GM19025 (cell line): ENCODE results near the gene KRT32.

Experiments used
- ATAC-seq: cut with Tn5 transposase; IDR thresholded peaks from one replicate; pipeline ENCODE4 v1.9.1; 2021; ENCODE audit warnings: mild to moderate bottlenecking, low read depth, moderate library complexity; ENCODE audit not compliant: unreplicated experiment

Gene KRT32

DNA sequence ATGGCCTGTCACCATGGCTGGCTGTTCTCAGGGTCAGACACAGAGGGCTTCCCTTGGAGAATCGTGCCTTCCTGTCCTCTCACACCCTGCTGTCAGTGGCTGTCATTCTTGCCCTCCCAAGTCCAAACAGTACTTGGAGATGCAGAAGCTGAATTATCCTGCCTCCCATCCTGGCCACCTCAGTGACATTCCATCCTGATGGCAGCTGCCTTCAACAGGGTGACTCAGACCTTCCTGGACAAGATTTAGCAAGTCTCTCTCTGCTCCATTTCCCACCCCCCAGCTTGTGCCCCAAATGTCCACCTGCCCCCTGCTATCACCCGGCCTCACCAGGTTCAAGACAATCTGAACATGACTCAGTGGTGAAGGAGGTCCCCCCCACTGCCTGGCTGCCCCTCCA lies 27.3 kb upstream of the KRT32 start:
- ATAC-seq, result no peak

DNA sequence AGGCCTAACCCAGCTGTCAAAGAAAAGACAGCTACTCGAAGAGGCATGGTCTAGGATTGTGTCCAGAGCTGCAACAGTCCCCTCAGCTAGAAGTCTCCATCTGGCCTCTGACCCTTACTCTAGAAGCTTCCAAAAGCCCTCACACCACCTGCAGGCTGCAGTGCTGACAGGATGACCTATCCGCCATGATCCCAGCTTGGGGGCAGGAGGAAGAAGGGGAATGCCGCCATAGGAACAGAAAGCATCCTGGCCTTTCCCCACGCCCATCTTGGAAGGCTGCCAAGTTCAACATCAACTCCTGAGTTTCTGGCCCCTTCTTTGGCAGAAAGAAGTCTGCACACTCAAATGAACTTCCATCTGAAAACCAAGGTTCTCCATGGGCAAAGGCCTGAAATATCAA lies 25.6 kb upstream of the KRT32 start:
- no peak for ATAC-seq

DNA sequence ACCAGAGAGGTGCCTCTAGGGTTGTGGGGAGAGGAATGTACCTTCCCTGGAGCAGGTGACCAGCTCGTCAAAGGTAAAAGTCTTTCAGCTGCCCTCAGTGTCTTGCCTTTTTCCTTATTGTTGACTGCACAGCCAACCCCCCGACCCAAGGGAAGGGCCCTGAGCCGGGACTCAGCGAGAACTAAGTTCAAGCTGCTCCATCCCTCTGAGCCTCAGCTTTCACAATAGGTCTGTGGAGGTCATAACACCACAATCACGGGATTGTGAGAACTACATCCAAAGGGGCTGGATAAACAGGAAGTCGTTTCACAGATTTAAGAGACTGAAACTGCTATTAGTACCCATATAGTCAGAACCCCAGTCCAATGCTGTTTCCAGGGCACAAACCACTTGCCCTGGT lies 25.2 kb upstream of the KRT32 start:
- ATAC-seq, result no peak

- no peak for ATAC-seq
Observed at GRCh38 chr17:41491476-41491875, 24.3 kb upstream of the KRT32 start.

- no peak for ATAC-seq
Observed at GRCh38 chr17:41490000-41490990, 23.1 kb upstream of the KRT32 start.

GRCh38 chr17:41489531-41489930 lies 22.3 kb upstream of the KRT32 start, which contains the start of gene KRT36:
Gene KRT36 (minus strand): TSS chr17:41489910. CDS start chr17:41489864, 46 bp downstream.
- no peak for ATAC-seq

DNA sequence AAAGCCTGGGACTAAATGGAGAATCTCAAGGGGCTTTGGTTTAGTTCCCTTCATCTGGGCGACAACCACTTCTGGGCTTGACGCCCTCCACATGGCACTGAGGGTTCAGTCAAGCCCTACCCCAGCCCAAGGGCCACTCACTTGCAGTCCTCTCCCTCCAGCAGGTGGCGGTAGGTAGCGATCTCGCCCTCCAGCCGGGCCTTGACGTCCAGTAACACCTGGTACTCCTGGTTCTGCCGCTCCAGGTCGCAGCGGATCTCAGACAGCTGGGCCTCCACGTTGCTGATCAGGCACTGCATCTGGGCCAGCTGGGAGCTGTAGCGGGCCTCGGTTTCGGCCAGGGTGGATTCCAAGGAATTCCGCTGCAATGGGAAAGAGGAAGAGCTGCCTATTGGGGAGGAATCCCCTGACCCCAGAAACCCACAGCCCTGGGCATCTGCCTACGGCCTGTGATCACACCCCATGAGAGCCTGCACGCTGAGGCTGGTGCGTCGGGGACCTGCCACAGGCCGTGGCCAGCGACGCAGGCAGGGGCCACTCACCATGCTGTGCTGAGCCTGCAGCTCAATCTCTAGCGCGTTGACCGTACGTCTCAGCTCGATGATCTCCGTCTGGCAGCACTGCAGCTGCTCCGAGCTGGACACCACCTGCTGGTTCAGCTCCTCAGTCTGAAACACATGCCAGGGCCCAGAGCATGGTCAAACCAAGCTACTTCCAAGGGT lies 19.8 kb upstream of the KRT32 start:
- no peak for ATAC-seq

GRCh38 chr17:41486316-41486715 lies 19.1 kb upstream of the KRT32 start:
- ATAC-seq, result no peak

DNA sequence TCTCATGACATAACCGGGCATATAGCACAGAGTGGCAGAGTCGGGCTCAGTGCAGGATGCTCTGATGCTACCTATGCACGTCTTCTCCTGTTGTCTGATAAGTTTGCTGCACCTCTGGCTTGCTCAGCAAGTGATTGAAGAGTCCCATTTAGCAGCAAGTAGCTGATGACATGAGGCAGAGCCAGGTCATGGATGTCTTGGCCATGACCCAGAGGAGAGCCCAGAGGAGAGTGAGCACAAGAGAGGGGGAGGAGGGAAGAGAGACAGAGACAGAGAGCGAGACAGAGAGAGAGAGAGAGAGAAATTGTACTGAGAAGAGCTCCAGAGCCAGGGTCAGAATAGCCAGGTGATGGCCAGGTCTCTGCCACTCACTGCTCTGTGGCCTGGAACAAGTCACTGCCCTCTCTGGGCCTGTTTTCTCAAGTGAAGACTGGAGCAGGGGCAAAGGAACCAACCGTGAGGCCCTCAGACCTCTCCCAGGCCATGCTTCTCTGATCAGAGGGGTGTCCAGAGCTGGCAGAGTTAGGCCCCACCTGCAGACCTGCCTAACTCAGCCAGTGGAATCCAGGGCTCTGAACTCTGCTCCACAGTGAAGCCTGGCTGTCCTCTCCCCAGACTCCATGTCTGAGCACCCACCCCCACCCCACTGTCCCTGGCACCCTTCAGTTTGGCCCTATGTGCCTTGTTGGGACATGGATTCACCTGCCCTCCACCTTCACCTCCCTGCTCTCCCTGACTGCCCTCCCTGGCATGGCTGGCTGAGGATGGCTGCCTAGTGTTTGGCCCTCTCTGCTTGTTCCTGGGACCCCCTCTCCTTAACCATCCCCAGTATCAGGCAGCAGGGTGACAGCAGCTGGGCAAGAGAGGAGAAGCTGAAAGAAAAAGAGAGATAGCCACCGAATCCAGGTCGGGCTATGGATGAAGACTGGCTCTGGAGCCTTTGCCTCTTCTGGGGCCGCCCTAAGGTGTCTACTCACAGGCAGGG lies 18.0 kb upstream of the KRT32 start:
- no peak for ATAC-seq

DNA sequence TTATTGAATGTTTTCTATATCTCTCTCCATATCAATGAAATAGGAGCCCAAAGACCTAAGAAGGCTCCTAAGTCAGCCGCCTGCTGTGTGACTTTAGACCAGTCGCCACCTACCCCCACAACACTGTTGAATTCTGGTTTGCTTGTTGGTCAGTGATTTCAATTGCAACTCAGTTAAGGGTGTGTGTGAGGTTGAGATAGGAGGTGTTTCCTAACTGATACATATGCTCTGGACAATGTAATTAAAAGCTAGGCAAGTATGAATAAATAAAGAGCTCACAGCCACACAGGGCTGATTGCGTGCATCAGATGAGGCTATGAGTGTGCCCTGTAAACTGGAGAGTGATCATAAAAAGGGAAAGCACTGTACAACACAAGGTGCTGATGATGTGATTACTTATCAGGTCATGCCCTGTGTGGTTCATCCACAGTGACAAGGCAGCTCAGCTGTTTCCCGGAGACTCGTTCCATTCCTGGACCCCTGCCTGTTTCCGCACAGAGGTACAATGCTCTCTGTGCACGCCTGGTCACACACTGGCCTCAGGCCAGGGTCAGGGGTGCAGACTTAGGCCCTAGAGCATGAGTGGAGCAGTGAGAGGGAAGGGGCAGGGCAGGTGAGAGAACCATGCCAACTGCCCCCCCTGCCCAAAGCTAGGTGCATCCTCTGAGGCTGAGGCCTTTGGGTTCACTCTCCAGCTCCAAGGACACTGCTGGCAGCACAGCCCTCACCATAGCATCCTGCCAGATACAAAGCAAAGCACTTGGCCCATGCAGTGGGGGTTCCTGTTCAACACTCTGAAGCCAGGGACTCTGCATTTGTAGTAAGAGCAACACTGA lies 17.0 kb upstream of the KRT32 start:
- ATAC-seq, result no peak

GRCh38 chr17:41483531-41483930 lies 16.3 kb upstream of the KRT32 start:
- ATAC-seq, result no peak

GRCh38 chr17:41481036-41481435 lies 13.8 kb upstream of the KRT32 start, which contains the start of gene KRT35:
Gene KRT35 (minus strand): TSS chr17:41481151. CDS start chr17:41481097, 54 bp downstream.
- no peak for ATAC-seq

DNA sequence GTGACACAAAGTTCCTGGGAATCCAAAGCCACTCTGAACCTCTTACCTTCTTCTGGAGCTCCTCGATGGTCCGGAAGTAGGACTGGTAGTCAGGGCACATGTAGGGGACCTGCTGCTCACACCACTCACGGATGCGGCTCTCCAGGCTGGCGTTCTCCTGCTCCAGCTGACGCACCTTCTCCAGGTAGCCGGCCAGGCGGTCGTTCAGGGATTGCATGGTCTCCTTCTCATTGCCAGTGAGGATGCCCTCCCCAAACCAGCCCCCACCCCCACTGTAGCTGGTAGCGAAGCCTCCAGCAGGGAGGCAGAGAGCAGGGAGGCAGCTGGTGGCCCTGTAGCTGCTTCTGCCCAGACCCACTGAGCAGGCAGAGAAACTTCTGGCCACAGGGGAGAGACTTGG lies 13.4 kb upstream of the KRT32 start:
- no peak for ATAC-seq

DNA sequence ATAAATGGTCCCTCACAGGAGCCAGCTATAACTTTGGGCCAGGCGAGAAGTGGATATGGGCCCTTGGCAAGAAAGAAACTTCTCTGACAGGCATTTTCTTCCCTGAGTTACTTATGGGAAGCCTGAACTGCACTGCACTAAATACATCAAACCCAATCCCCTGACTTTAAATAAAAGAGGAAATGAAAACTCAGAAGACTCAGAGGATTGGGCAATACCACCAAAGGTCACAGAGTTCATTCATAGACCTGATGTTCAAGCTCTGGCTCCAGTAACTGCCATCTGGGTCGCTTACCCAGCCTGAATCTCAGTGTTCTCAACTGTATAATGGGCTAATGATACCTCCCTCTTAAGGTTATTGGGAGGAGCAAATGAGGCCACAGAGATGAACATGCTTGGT lies 12.9 kb upstream of the KRT32 start:
- ATAC-seq, result no peak

DNA sequence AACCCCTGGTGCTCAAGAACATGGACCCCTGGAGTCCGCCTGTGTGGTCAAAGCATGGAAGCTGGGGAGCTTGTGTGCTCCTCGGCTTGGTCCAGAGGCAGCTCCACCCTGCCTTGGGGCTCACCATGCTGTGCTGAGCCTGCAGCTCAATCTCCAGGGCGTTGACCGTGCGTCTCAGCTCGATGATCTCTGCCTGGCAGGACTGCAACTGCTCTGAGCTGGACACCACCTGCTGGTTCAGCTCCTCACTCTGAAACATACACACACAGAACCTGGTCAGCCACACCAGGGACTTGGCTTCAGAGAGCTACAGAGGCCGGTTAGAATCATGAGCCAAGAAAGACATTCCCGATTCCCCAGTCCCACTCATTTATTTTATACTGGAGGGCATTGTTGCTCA lies 11.1 kb upstream of the KRT32 start:
- ATAC-seq, result no peak

DNA sequence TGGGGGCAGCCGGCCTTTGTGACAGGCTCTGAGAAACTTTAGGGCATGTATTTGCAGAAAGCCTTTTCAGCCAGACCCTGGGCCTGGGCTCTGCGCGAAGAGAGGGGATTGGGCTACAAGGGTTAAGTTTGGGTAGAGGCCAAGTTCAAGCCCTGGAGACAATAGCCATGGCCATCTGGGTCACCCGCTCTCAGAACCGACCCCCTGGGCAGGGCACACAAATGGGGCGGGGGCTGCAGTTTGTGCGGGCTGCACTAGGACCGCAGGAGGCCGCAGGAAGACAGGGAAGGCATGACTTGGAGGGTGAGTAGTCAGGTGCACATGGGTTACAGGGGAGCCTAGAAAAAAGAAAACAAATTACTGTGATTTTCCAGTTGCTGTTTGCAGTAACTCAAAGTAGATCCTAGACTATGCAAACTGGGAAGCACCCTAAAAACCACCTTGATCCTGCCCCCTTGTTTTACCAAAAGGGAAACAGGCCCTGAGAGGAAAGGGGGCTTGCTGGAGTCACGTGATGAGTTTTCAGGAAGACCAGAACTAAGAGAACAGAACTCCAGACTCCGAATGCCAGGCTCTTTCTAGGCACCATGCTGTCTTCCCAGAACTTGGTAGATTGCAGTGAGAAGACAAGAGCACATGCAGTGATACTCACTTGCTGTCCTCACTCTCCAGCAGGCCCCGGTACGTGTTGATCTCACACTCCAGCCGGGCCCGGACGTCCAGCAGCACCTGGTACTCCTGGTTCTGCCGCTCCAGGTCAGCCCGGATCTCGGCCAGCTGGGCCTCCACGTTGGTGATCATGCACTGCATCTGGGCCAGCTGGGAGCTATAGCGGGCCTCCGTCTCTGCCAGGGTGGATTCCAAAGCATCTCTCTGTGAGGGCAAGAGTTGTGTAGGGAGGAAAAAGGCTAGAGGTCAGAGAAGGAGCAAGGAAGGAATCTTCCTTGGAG lies 10.0 kb upstream of the KRT32 start:
- no peak for ATAC-seq

- ATAC-seq, result no peak
Observed at GRCh38 chr17:41475421-41475820, 8.2 kb upstream of the KRT32 start.

DNA sequence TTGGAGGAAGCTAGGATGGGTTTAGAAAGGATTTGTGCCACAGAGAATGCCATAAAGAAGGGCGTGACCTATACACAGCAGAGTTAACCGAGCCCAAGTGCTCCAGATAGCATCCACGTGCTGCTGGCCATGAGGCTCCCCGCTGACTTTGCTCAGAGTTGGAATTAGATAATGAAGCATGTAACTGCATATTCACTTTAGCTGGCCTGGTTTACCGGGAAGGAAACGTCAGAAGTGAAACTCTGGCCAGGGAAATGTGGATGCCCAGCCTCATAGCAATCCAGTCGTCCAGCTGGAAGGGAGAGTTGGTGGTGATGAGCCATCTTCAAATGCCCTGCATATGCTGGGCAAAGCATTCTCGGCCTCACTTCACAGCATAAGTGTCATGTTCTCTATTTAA lies 7.7 kb upstream of the KRT32 start:
- ATAC-seq, result no peak
